ENCODE measurements around the gene ISCA2. TPM values are rescaled to one million over a fixed set of nuclear protein-coding genes. Genes with fewer than 3 reads are reported as not detected.

Gene ISCA2
- total RNA-seq, 1 donor, result 8.7 TPM

- TF ChIP-seq CTCF (IDR thresholded peaks at IDR 0.05; ENCODE audit: extremely low read depth, low read depth, low read length), result no peak
- Histone ChIP-seq H3K36me3 (ENCODE audit: insufficient read depth, low read length) (peaks cover 86% of the 10 kb centered on the region), H3K27ac (ENCODE audit: low read depth, low read length) (peak overlapping the region; percentile 53), H4K20me1 (ENCODE audit: insufficient read depth, low read length) (no peaks in the 10 kb centered on the region), H3K79me2 (ENCODE audit: insufficient read depth, low read length) (no peaks in the 10 kb centered on the region), H3K4me2 (ENCODE audit: insufficient read depth, low read length) (no peak overlapping the region), H3K9me3 (ENCODE audit: low read depth, low read length) (no peaks in the 10 kb centered on the region), H3K4me1 (ENCODE audit: insufficient read depth, low read length) (peaks cover 16% of the 10 kb centered on the region), H3K27me3 (ENCODE audit: insufficient read depth, low read length) (no peaks in the 10 kb centered on the region), H3K4me3 (ENCODE audit: insufficient read depth, low read length) (no peak overlapping the region), H2AFZ (ENCODE audit: low read length) (no peak overlapping the region)
- DNase-seq (ENCODE audit: insufficient read length, low spot score, missing footprints), result peak; percentile 30
Measured at GRCh38 chr14:74525361-74525851, 31.8 kb downstream of the ISCA2 start.

- TF ChIP-seq CTCF (IDR thresholded peaks at IDR 0.05; ENCODE audit: extremely low read depth, low read depth, low read length), result no peak
- peaks cover 5% of the 10 kb centered on the region for H4K20me1 ChIP-seq (ENCODE audit: insufficient read depth, low read length)
Measured at GRCh38 chr14:74526854-74527585, 33.5 kb downstream of the ISCA2 start.

GRCh38 chr14:74527736-74528280 is 34.2 kb downstream of the ISCA2 start:
- peaks cover 5% of the 10 kb centered on the region for H4K20me1 ChIP-seq (ENCODE audit: insufficient read depth, low read length)
- H3K36me3 ChIP-seq (ENCODE audit: insufficient read depth, low read length), result peaks cover 84% of the 10 kb centered on the region
- TF ChIP-seq CTCF (IDR thresholded peaks at IDR 0.05; ENCODE audit: extremely low read depth, low read depth, low read length), result no peak
- H3K9me3 ChIP-seq (ENCODE audit: low read depth, low read length), result no peaks in the 10 kb centered on the region
- DNase-seq (ENCODE audit: insufficient read length, low spot score, missing footprints), result peak; percentile 85
- no peak overlapping the region for H3K4me2 ChIP-seq (ENCODE audit: insufficient read depth, low read length)
- no peaks in the 10 kb centered on the region for H3K27me3 ChIP-seq (ENCODE audit: insufficient read depth, low read length)
- no peak overlapping the region for H2AFZ ChIP-seq (ENCODE audit: low read length)
- H3K79me2 ChIP-seq (ENCODE audit: insufficient read depth, low read length), result no peaks in the 10 kb centered on the region
- no peak overlapping the region for H3K4me3 ChIP-seq (ENCODE audit: insufficient read depth, low read length)
- peaks cover 16% of the 10 kb centered on the region for H3K4me1 ChIP-seq (ENCODE audit: insufficient read depth, low read length)
- H3K27ac ChIP-seq (ENCODE audit: low read depth, low read length), result no peak overlapping the region

More at GRCh38 chr14:74526854-74527585, 33.5 kb downstream of the ISCA2 start:
- Histone ChIP-seq H3K27me3 (ENCODE audit: insufficient read depth, low read length) (no peaks in the 10 kb centered on the region), H3K27ac (ENCODE audit: low read depth, low read length) (no peak overlapping the region), H3K79me2 (ENCODE audit: insufficient read depth, low read length) (no peaks in the 10 kb centered on the region), H3K9me3 (ENCODE audit: low read depth, low read length) (no peaks in the 10 kb centered on the region), H3K36me3 (ENCODE audit: insufficient read depth, low read length) (peaks cover 84% of the 10 kb centered on the region), H2AFZ (ENCODE audit: low read length) (no peak overlapping the region), H3K4me1 (ENCODE audit: insufficient read depth, low read length) (peaks cover 16% of the 10 kb centered on the region), H3K4me3 (ENCODE audit: insufficient read depth, low read length) (no peak overlapping the region), H3K4me2 (ENCODE audit: insufficient read depth, low read length) (no peak overlapping the region)
- peak; percentile 69 for DNase-seq (ENCODE audit: insufficient read length, low spot score, missing footprints)

- no peak overlapping the region for H3K4me2 ChIP-seq (ENCODE audit: insufficient read depth, low read length)
- no peaks in the 10 kb centered on the region for H3K9me3 ChIP-seq (ENCODE audit: low read depth, low read length)
- TF ChIP-seq CTCF (IDR thresholded peaks at IDR 0.05; ENCODE audit: extremely low read depth, low read depth, low read length), result no peak
- peaks cover 84% of the 10 kb centered on the region for H3K36me3 ChIP-seq (ENCODE audit: insufficient read depth, low read length)
- H3K27me3 ChIP-seq (ENCODE audit: insufficient read depth, low read length), result no peaks in the 10 kb centered on the region
- no peak overlapping the region for H2AFZ ChIP-seq (ENCODE audit: low read length)
- DNase-seq (ENCODE audit: insufficient read length, low spot score, missing footprints), result no peak
- H3K4me3 ChIP-seq (ENCODE audit: insufficient read depth, low read length), result no peak overlapping the region
- peaks cover 16% of the 10 kb centered on the region for H3K4me1 ChIP-seq (ENCODE audit: insufficient read depth, low read length)
- H3K79me2 ChIP-seq (ENCODE audit: insufficient read depth, low read length), result no peaks in the 10 kb centered on the region
- peaks cover 5% of the 10 kb centered on the region for H4K20me1 ChIP-seq (ENCODE audit: insufficient read depth, low read length)
- H3K27ac ChIP-seq (ENCODE audit: low read depth, low read length), result no peak overlapping the region
Measured at GRCh38 chr14:74528406-74528805, 34.8 kb downstream of the ISCA2 start.

Data from osteoblast (primary cell).